GM21528 (cell line): ENCODE results near the gene ESRRA.

Experiments used
- ATAC-seq: cut with Tn5 transposase; IDR thresholded peaks from one replicate; pipeline ENCODE4 v1.9.1; 2021; ENCODE audit warnings: mild to moderate bottlenecking, moderate library complexity; ENCODE audit not compliant: unreplicated experiment, low FRiP score

ESRRA gene

DNA sequence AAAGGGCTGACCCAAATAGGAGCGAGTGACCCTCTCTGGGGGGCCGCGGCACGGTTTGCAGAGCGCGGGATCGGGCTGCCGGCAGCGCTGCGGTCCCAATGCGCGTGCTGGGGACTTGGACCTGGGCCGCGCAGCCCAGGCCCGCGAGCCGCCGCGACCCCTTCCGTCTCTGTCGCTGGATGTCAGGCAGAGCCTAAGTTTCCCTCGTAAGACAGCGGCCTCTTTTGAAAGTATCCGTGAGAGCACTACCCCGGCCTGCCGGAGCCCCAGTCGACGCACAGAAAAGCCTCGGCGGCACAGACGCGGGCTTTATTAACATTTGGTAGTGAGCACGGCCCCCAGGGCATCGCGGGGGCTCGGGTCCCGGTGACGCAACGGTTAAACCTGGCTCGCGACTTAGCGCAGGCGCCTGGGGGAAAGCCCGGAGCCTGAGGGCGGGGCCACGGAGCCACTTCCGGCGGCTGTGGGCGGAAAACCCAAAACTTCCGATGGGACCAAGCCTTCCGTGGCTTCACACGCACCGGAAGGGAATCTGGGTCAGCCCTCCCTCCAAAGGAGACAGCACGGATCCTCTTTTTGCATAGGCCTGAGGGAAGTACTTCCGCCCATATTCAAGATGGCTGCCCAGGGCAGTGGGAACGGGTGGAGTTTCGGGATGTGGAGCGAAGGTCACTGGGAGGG lies 35.6 kb upstream of the ESRRA start:
- ATAC-seq: peak; percentile 61

DNA sequence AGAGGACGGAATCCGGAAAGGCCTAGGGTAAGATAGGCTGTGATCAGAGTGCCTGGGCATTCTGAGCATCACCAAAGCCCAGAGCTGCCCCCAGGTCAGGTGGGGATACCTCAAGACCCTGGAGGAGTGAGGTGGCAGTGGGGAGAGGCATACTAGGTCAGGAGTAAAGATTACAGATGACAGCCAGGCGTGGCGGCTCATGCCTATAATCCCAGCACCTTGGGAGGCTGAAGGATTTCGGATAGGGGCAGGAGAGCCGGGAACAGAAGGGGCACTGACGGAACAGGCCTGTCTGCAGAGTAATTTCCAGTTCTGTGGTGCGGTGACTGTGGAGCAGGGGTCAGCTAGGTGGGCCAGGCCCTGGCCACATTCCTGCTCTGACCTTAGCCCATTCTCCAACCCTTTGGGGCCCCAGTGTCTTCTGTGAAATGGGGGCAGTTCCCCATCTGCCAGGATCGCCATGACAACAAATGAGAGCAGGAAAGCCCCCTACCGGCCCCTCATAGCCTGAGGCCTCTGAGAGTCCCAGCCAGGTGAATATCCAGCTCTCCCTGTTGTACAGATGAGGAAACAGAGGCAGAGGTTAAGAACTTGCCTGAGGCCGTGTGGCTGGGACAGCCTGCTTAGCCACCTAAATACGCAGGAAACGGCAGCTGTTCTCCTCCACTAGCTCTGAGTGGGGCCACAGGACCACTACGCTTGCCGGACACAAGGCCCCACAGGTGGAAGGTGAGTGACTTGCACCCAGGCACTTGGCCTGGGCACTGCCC lies 30.1 kb upstream of the ESRRA start:
- ATAC-seq: no peak

DNA sequence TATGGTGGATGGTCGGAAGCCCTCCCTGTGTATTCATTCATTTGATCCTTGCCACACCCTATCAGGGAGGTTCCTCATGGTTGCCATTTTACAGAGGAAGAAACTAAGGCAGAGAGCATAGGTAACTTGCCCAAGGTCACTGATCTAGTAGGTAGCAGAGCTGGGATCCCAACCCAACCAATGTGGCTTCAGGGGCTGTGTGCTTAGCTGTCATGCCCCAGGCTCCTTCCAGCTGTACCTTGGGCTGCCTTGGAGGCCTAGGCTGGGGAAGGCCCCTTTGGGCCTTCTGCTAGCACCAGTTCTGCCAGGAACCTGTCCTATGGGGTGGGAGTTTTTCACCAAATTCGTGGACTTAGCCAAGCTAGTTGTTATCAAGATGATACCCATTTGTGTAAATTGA lies 29.5 kb upstream of the ESRRA start:
- ATAC-seq: no peak

DNA sequence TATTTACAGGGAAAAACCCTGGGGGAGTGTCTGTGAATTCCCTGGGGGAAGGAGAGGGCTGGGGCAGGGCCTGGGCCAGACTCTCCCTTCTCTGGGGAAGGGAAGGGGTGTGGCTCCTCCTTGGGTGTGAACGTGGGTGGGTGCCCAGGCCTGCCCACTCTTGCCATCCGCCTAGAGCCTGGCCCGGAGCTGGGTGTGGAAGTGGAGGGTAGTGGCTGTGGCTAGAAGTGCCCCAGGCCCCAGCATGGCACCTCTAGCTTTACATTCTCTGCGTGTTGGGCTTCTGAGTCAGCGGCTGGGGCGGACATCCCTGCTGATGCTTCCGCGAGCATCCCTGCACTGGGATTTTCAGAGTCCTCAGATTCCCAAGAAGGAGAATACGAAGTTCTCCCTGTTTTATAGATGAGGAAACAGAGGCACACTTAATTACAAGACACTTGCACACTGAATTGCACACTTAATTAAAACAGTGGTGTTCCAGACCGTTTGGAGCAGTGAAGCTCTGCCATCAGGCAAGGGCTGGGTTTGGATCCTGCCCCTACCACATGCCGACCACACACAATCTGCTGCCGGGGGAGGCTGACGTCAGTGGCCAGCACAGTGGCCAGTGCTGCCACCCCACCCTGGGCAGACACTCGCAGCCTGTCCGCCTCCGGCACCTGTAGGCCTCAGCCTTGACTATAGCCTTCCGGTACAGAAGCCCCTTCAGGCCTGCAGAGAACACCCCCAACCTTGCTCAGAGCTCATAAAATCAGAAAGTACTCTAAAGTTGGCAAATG lies 28.5 kb upstream of the ESRRA start:
- ATAC-seq: no peak

DNA sequence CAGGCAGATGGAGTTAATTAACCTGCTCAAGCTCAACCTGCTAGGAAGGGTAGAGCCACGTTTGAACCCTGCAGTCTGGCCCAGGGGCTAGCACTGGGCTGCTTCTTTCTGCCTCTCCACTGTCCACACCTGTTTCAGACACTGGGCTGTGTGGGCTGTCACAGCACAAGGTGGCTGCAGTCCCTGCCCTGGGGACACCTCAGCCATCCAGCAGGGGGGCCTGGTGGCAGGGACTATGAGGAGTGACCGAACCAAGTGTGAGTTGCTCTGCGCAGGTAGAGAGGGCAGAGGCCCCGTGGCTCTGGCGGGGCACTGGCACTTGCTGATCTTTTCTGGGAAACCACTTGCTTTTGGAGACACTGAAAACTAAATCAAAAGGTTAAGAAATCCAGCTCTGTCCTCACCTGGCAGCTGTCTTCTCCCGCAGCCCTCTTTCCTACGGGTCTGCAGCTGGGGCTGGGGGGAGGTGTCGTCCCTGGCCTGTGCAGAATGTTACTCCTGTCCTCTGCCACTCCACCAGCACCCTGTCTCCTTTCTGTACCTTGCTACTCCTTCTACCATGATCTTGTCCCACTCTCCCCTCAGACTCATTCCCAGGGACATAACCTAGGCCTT lies 26.6 kb upstream of the ESRRA start:
- ATAC-seq: no peak

DNA sequence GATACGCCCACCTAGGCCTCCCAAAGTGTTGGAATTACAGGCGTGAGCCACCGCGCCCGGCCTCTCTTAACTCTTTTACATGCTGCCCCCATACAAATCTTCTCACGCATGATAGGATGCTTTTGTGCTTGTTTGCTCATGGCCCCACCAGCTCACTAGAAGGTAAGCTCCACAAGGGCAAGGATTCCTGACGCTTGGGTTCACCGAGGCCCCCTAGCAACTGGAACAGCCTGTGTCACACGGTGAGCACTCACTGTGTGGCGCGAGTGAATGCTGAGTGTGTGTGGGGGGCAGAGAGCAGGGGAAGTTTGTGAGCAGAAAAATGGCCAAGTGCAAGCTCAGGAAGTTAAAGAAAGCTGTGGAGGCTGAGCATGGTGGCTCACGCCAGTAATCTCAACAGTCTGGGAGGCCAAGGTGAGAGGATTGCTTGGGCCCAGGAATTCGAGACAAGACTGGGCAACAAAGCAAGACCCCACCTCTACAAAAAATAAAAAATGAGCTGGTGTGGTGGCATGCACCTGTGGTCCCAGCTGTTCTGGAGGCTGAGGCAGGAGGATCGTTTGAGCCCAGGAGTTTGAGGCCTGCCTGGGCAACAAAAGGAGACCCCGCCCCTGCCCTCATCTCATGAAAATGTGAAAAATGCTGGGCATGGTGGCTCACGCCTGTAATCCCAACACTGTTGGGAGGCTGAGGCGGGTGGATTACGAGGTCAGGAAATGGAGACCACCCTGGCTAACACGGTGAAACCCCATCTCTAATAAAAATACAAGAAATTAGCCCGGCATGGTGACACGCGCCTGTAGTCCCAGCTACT lies 23.2 kb upstream of the ESRRA start:
- no peak for ATAC-seq

DNA sequence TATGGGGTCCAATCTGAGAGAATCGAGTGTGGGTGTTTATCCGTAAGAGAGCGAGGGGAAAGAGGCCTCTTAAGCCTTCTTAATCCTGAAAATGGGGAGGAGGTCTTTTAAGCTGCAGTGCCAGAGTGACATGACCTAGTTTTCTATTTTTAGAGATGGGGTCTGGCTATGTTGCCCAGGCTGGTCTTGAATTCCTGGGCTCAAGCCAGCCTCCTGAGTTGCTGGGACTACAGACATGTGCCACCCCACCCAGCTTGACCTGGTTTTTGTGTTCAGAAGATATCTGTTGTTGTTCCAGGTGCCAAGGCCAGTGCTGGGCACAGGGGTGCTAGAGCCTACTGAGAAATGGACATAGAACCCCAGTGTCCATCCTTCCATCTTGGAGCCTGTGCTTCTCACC lies 22.2 kb upstream of the ESRRA start:
- no peak for ATAC-seq

DNA sequence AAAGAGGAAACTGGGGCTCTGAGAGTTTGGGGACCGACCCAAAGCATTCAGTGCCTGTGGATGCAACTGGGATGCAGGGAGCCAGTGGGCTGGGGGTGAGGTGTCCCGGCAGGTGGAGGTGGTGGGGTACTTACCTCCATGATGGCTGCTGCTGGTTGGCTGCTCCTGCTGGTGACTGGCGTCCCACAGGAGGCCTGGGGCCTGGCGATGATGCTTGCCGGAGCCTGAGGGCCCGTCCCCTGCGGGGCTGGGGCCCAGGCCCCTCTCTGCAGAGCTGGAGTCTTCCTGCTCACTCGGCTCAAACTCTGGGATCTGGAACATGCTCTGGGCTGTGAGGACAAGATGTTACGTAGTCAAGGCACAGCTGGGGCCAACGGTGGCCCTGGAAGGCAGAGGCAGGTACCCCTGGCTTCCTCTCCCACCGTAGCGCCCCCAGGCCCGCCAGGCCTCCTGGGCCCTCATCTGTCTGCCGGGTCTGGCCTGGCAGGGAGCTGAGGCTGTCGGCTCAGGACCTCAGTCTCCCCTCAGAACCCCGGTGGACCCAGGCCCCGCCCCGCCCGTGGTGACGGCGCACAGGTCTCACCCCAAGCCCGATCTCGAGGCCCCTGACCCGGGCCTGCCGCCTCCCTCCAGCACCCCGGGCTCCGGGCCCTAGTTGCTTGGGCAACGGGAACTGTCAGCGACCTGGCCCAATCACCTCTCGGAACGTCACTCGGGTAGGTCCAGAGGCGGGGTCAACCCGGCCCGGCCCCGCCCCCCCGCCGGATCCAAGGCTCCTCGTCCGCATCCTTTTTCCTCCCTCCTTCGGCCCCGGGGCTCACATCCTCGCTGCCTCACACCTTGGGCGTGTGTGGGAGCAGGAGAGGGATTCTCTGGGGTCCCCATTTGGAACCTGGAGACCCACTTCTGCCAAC lies 21.0 kb upstream of the ESRRA start, which contains the start of gene BAD:
Gene BAD (minus strand): TSS at position 618 of the 914 bp plus-strand sequence. CDS start 297 bp downstream, at position 321.
- peak; percentile 59 for ATAC-seq

DNA sequence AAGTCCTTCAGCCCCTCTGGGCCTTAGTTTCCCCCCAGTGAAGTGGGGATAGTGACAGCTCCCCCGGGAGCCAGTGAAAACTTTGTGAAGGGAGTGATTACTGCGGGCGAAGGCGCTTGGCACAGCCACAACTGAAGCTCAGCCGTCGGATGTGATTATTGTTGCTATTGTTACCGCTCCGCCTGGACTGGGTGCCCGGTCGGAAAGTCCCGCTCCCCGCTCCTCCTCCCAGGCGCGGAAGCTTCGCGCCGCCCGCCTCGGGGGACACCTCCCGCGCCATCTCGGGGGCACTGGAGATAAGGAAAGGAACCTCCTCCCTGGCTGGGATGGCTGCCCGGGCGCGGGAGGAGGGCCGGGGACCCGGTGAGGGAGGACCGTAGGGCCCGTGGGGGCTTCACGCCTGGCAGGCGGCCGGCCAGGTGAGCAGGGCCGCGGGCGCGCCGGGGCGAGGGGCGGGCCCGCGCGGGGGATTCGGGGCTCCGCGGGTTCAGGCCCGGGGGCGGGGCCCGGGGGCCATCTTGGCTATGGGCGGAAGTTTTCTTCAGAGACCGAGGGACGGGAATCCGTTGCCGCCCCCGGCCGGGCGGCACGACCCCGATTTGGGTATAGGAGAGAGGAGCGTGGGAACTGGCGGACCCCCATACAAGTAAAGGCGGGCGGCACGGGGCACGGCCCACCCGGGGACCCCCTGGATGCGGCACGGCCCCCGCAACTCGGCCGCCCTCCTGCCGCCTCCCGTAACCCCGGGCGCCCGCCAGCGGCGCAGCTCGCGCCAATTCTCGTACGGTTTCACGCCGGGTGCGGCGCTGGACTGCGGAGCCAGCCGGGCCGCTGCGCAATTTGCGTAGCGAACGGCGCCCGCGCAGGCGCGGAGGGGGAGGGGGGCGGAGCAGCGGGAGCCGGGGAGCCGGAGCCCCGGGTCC lies 20.1 kb upstream of the ESRRA start, which contains the start of gene GPR137:
Gene GPR137 (plus strand): TSS at position 887 of the 923 bp plus-strand sequence. CDS start 677 bp downstream, outside the sequence.
- ATAC-seq: peak; percentile 57

DNA sequence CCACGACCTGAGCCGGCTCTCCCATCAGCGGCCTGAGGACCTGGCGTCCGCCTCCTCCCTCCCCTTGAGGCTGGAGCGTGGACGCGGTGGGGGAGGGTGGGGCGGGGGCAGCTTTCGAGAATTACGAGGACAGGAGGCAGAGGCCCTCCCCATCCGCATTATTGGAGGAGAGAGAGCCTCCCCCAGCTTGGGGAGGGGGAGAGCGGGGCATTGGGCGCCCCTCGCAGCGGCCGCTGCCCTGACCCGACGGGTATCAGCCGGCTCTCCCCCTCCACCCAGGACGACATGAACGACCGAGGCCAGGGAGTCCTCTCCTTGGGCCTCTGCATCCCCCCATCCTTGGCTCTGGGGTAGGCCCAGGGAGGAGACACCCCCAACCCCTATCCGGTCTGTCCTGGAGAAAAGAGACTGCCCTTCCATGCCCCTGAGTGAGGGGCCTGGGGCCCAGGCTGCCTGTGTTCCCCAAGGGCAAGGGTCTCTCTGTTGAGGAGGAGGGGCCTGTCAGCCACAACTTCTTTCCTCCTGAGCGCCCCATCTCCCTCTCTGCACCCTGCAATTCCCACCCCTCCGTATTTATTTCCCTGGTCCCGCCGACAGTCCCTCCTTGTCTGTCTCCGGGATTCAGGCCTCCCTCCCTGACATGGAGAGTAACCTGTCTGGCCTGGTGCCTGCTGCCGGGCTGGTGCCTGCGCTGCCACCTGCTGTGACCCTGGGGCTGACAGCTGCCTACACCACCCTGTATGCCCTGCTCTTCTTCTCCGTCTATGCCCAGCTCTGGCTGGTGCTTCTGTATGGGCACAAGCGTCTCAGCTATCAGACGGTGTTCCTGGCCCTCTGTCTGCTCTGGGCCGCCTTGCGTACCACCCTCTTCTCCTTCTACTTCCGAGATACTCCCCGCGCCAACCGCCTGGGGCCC lies 19.2 kb upstream of the ESRRA start:
- no peak for ATAC-seq

DNA sequence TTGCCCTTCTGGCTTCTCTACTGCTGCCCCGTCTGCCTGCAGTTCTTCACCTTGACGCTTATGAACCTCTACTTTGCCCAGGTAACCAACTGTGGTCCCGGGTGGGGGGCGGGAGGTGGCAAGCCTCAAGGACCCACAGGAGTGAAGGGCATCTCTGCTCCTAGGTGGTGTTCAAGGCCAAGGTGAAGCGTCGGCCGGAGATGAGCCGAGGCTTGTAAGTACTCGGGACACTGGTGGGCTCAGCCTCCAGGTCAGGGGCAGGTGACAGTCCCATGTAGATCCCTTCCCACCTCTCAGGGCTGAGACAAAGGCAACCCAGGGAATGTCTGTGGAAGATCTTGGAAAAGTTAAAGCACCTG lies 18.5 kb upstream of the ESRRA start:
- ATAC-seq: no peak

DNA sequence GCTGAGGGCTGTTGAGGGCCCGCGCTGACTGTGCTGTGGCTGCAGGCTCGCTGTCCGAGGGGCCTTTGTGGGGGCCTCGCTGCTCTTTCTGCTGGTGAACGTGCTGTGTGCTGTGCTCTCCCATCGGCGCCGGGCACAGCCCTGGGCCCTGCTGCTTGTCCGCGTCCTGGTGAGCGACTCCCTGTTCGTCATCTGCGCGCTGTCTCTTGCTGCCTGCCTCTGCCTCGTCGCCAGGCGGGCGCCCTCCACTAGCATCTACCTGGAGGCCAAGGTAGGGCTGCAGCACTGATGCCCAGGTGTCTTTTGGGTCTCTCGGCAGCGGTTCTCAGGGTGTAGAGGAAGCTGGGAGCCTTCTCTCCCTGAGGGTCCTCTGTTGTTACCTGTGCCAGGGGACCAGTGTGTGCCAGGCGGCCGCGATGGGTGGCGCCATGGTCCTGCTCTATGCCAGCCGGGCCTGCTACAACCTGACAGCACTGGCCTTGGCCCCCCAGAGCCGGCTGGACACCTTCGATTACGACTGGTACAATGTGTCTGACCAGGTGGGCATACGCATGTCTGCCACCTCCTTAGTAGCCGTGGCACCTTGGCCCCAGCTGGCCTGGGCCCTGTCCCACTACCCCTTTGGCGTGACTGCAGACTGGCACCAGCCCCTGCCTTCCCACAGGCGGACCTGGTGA lies 17.5 kb upstream of the ESRRA start:
- no peak for ATAC-seq

DNA sequence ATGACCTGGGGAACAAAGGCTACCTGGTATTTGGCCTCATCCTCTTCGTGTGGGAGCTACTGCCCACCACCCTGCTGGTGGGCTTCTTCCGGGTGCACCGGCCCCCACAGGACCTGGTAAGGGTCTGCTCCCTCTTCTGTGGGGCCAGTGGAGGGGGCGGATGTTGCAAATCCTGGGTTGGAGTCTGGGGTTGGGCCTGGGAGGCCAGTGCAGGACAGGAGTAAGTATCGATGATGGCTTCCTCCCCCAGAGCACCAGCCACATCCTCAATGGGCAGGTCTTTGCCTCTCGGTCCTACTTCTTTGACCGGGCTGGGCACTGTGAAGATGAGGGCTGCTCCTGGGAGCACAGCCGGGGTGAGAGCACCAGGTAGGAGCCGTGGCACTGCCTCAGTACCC lies 17.0 kb upstream of the ESRRA start:
- no peak for ATAC-seq

DNA sequence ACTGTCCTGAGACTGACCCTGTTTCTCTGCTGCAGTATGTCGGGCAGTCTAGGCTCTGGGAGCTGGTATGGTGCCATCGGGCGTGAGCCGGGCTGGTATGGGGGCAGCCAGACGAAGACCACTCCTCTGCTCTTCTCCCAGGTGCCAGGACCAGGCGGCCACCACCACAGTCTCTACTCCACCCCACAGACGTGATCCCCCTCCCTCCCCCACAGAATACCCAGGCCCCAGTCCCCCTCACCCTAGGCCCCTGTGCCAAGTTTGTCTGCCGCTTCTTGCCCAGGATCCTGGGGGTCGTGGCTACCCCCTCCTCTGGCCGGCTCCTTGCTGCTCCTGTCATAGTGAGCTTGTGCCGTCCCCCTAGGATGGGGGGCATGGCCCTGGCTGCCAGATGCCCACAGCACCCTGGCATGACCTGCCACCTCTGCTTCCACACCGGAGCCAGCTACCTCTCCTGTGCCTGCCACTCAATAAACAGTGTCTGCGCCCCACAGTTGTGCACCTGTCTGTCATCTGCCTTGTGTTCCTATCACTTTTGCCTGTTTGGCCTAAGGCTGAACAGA lies 16.2 kb upstream of the ESRRA start:
- no peak for ATAC-seq

DNA sequence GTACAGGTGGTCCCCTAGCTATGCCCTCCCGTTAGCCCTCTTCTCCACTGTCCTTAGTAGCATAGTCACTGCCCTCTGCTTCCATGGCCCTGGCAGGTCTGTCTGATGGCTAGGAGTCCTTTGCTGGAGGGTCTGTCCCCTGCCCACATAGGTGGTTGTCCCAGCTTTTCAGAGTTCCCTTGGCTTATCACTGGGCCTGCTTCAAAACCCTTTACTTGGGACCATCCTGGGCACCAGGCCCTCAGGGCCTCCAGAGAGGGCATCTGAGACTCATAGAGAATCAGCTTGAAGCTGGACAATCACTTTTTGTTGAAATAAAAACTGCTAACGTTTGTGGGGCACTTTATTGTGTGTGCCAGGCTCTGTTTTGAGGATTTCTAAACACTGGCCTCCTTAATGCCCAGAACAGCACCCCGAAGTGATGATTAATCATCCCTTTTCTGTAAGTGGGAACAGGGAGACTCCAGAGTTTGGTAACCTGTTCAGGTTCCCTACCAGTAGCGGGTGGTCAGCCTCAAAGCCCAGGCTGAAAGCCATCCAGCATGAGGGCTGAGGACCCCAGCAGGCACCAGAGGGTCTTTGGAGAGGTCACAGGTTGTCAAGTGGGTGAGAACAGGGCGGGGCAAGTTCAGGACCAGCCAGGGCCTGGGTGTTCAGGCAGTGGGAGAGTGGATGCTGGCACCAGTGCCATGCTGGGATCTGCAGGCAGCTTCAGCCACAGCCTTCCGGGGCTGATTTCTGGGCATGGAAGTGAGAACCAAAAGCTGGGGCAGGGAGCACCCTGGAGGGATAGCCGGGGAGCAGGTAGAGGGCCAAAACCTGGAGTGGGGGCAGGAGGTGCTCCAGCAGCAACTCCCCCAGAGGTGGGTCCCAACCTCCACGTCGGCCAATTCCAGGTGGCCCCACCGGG lies 14.7 kb upstream of the ESRRA start:
- ATAC-seq: no peak
